H1 (cell line): Measurements from ENCODE around the gene GNG4. TPM values are rescaled to one million over a fixed set of nuclear protein-coding genes. Genes with fewer than 3 reads are reported as not detected.

ENCODE experiments used
- CTCF ChIA-PET: fragments of 300-600 bp; sonication (Branson Sonifier 250); formaldehyde crosslinking; loops from one replicate; lab custom pipeline; 2021; ENCODE audit not compliant: partially characterized antibody; lab: Charles Lee
- POLR2A ChIA-PET: fragments of 300-600 bp; sonication (Branson Sonifier 250); formaldehyde crosslinking; loops from one replicate; lab custom pipeline; 2021; ENCODE audit warnings: inconsistent platforms; ENCODE audit not compliant: partially characterized antibody; lab: Charles Lee
- DNase-seq, 2 experiments: peaks; one replicate each; pipeline versions ENCODE4 v3.0.0 to v3.0.0-alpha.2; 2010 to 2022; ENCODE audit warnings: low spot score in 2 of 2, low read depth in 1 of 2, mixed read lengths in 1 of 2
- FAIRE-seq: peaks from 2 replicates; lab custom pipeline; 2011; peaks lifted over from hg19 to GRCh38; lab: Jason Lieb, UNC
- H2AFZ ChIP-seq: 2 replicates; pipeline ENCODE4 v1.8.1; 2012; ENCODE audit warnings: low read length, inconsistent platforms
- H2AK5ac ChIP-seq: 2 replicates; pipeline ENCODE4 v1.6.1; 2013; ENCODE audit warnings: low read depth, low read length
- H2BK120ac ChIP-seq: replicated peaks from 2 replicates; pipeline ENCODE3; 2013; ENCODE audit warnings: low read depth, low read length, inconsistent platforms
- H2BK12ac ChIP-seq: 2 replicates; pipeline ENCODE4 v1.6.1; 2013; ENCODE audit warnings: low read depth, low read length
- H2BK15ac ChIP-seq: 2 replicates; pipeline ENCODE4 v1.6.1; 2013; ENCODE audit warnings: low read length
- H2BK20ac ChIP-seq: 2 replicates; pipeline ENCODE4 v1.6.1; 2013; ENCODE audit warnings: low read length
- H2BK5ac ChIP-seq: 2 replicates; pipeline ENCODE4 v1.6.1; 2013; ENCODE audit warnings: low read depth, low read length
- H3K14ac ChIP-seq: 2 replicates; pipeline ENCODE4 v1.6.1; 2013; ENCODE audit warnings: inconsistent platforms; ENCODE audit not compliant: insufficient read length
- H3K18ac ChIP-seq: 2 replicates; pipeline ENCODE4 v1.6.1; 2013; ENCODE audit warnings: low read length; ENCODE audit errors: extremely low read depth
- H3K23ac ChIP-seq: 2 replicates; pipeline ENCODE4 v1.6.1; 2013; ENCODE audit warnings: inconsistent platforms; ENCODE audit not compliant: insufficient read length
- H3K23me2 ChIP-seq: 2 replicates; pipeline ENCODE4 v1.6.1; 2013; ENCODE audit warnings: low read depth, low read length
- H3K27ac ChIP-seq: 2 replicates; pipeline ENCODE4 v1.6.1; 2011; ENCODE audit warnings: low read depth, low read length, inconsistent platforms
- H3K27me3 ChIP-seq, 4 experiments: replicated peaks in 1 of 4; 1 replicate in 1 of 4; 2 replicates in 3 of 4; pipeline versions ENCODE4 v1.6.1 to v1.8.1; 2011 to 2013; ENCODE audit warnings: low read length in 3 of 4, mild to moderate bottlenecking in 3 of 4, inconsistent platforms in 2 of 4, mixed read lengths in 2 of 4, moderate library complexity in 1 of 4; ENCODE audit not compliant: control insufficient read depth in 3 of 4, insufficient read depth in 3 of 4; ENCODE audit errors: extremely low read depth in 1 of 4
- H3K36me3 ChIP-seq, 4 experiments: 2 replicates each; pipeline versions ENCODE4 v1.6.1 to v1.8.1; 2011 to 2013; ENCODE audit warnings: mild to moderate bottlenecking in 4 of 4, low read length in 3 of 4, moderate library complexity in 2 of 4, control low read depth in 1 of 4, inconsistent platforms in 1 of 4; ENCODE audit not compliant: insufficient read depth in 4 of 4, control insufficient read depth in 2 of 4
- H3K4ac ChIP-seq: replicated peaks from 2 replicates; pipeline ENCODE3; 2013; ENCODE audit warnings: low read length, low read depth, mixed read lengths, inconsistent platforms; ENCODE audit not compliant: insufficient read length
- H3K4me1 ChIP-seq, 4 experiments: replicated peaks in 1 of 4; 1 replicate in 1 of 4; 2 replicates in 3 of 4; pipeline versions ENCODE4 v1.6.1 to v1.8.1; 2011 to 2013; ENCODE audit warnings: low read length in 3 of 4, inconsistent platforms in 2 of 4, mixed read lengths in 1 of 4; ENCODE audit not compliant: insufficient read depth in 4 of 4, control insufficient read depth in 3 of 4
- H3K4me2 ChIP-seq, 2 experiments: 2 replicates each; pipeline versions ENCODE4 v1.6.1 to v1.8.1; 2011 to 2013; ENCODE audit warnings: low read depth in 2 of 2, low read length in 2 of 2, control low read depth in 1 of 2, inconsistent platforms in 1 of 2, mild to moderate bottlenecking in 1 of 2; ENCODE audit not compliant: insufficient read depth in 1 of 2
- H3K4me3 ChIP-seq, 4 experiments: fragments of 200-600, 300-600 bp in 1 of 4; sonication (generic), shearing (Covaris generic), sonication (Bioruptor Twin) in 1 of 4; 2 replicates each; pipeline versions ENCODE4 v1.5.1 to v1.8.1; 2011 to 2016; ENCODE audit warnings: low read length in 4 of 4, low read depth in 3 of 4, control low read depth in 2 of 4, inconsistent platforms in 2 of 4, mild to moderate bottlenecking in 2 of 4, mixed read lengths in 1 of 4, moderate library complexity in 1 of 4; ENCODE audit not compliant: insufficient read depth in 2 of 4; ENCODE audit errors: extremely low read depth in 1 of 4
- H3K56ac ChIP-seq: replicated peaks from 2 replicates; pipeline ENCODE3; 2013; ENCODE audit warnings: low read depth, mild to moderate bottlenecking, mixed read lengths, low read length, inconsistent platforms; ENCODE audit not compliant: insufficient read length
- H3K79me1 ChIP-seq: 2 replicates; pipeline ENCODE4 v1.6.1; 2013; ENCODE audit warnings: low read depth, low read length, control low read depth
- H3K79me2 ChIP-seq, 2 experiments: 2 replicates each; pipeline versions ENCODE4 v1.6.1 to v1.8.1; 2012 to 2013; ENCODE audit warnings: low read length in 2 of 2, mild to moderate bottlenecking in 2 of 2, inconsistent platforms in 1 of 2; ENCODE audit not compliant: insufficient read depth in 2 of 2, control insufficient read depth in 1 of 2
- H3K9ac ChIP-seq, 4 experiments: replicated peaks in 1 of 4; 1 replicate in 1 of 4; 2 replicates in 3 of 4; pipeline versions ENCODE4 v1.6.1 to v1.8.1; 2011 to 2013; ENCODE audit warnings: low read depth in 3 of 4, low read length in 3 of 4, control low read depth in 2 of 4, mild to moderate bottlenecking in 2 of 4, moderate library complexity in 2 of 4, inconsistent platforms in 1 of 4; ENCODE audit errors: extremely low read depth in 1 of 4
- H3K9me3 ChIP-seq, 2 experiments: 2 replicates each; pipeline versions ENCODE4 v1.6.1 to v1.8.1; 2012 to 2013; ENCODE audit warnings: mild to moderate bottlenecking in 2 of 2, moderate library complexity in 2 of 2, control low read depth in 1 of 2, inconsistent platforms in 1 of 2, low read depth in 1 of 2, low read length in 1 of 2, mixed read lengths in 1 of 2; ENCODE audit not compliant: insufficient read depth in 2 of 2
- H4K20me1 ChIP-seq, 2 experiments: replicated peaks in 1 of 2; 2 replicates each; pipeline versions ENCODE3 to v1.8.1; 2011 to 2013; ENCODE audit warnings: inconsistent platforms in 2 of 2, low read length in 2 of 2, mild to moderate bottlenecking in 1 of 2; ENCODE audit not compliant: insufficient read depth in 2 of 2, control insufficient read depth in 1 of 2
- H4K5ac ChIP-seq: 2 replicates; pipeline ENCODE4 v1.6.1; 2013; ENCODE audit warnings: low read length, low read depth, mixed read lengths, inconsistent platforms; ENCODE audit not compliant: insufficient read length
- H4K8ac ChIP-seq: 2 replicates; pipeline ENCODE4 v1.8.0; 2013; ENCODE audit warnings: mild to moderate bottlenecking, moderate library complexity, low read length, inconsistent platforms; ENCODE audit not compliant: insufficient read depth; ENCODE audit errors: extremely low read depth
- H4K91ac ChIP-seq: replicated peaks from 2 replicates; pipeline ENCODE3; 2013; ENCODE audit warnings: low read length, mixed read lengths, inconsistent platforms; ENCODE audit not compliant: insufficient read length
- CEBPB ChIP-seq: IDR thresholded peaks from 2 replicates; pipeline ENCODE4 v1.6.1; 2012; ENCODE audit warnings: low read depth, low read length
- WGBS, 2 experiments: shearing (Covaris generic) in 1 of 2; methylation state at CpG; one replicate each; pipeline versions ENCODE4 v1.1.6 to v1.1.7; 2013 to 2015; ENCODE audit warnings: low lambda C conversion rate in 2 of 2, mixed read lengths in 2 of 2, inconsistent platforms in 1 of 2, low coverage in 1 of 2, missing lambda C conversion rate in 1 of 2; ENCODE audit not compliant: insufficient replicate concordance in 2 of 2, insufficient coverage in 1 of 2, insufficient read length in 1 of 2; ENCODE audit errors: extremely low coverage in 1 of 2, missing lambda C conversion rate in 1 of 2; 5-methylcytosine and 5-hydroxymethylcytosine counted together
- polyA plus RNA-seq, 7 experiments: library from polyadenylated mRNA; depleted of rRNA in 3 of 7; stranded (reverse) in 5 of 7; unstranded in 2 of 7; fragments of >200 nt in 5 of 7; fragments of 200-250 nt in 2 of 7; gene quantifications; 1 replicate in 5 of 7; 2 replicates in 1 of 7; 4 replicates in 1 of 7; pipeline versions ENCODE4 v1.2.1 to v1.2.3, GENCODE V29; 2011 to 2013; ENCODE audit warnings: missing spikeins in 2 of 7, mixed read lengths in 2 of 7
- total RNA-seq: library from RNA; stranded (reverse); fragmentation: NEBNext Ultra II Directional; extraction: Animal tissue kit (Norgen Biotek cat#: 25700); gene quantifications from 2 replicates; pipeline ENCODE4 v1.2.1, GENCODE V29; 2021
- TF ChIP-seq, protein P1 (sequence below): IDR thresholded peaks from 2 replicates; pipeline ENCODE4 v1.6.1; 2011; ENCODE audit warnings: low read depth, mild to moderate bottlenecking, low read length; ENCODE audit not compliant: insufficient read depth

The GNG4 gene
- total and polyA plus RNA-seq, 2 of the 8 experiments (the other 6 are each of a cell fraction or from before 2014, with no cell fraction given), result 95.5 to 96.8 TPM

- DNase-seq (no peak), FAIRE-seq (no peak)
- Histone ChIP-seq H2BK12ac (no peak overlapping the region), H3K14ac (no peak overlapping the region), H2AK5ac (no peak overlapping the region), H4K5ac (no peak overlapping the region), H3K27me3 (no peaks in the 10 kb centered on the region; a peak in 1 of 7 replicates), H2BK15ac (no peak overlapping the region), H4K91ac (no peak overlapping the region), H3K4me3 (no peak overlapping the region), H3K9ac (no peak overlapping the region), H3K4ac (no peak overlapping the region), H4K8ac (no peak overlapping the region), H2AFZ (no peak overlapping the region), H3K79me2 (no peaks in the 10 kb centered on the region), H3K4me1 (no peaks in the 10 kb centered on the region), H2BK5ac (no peak overlapping the region), H4K20me1 (no peaks in the 10 kb centered on the region), H3K18ac (no peak overlapping the region), H3K79me1 (no peaks in the 10 kb centered on the region), H2BK20ac (no peak overlapping the region), H3K56ac (no peak overlapping the region), H2BK120ac (no peak overlapping the region), H3K36me3 (no peaks in the 10 kb centered on the region), H3K9me3 (no peaks in the 10 kb centered on the region), H3K27ac (no peak overlapping the region), H3K23ac (no peak overlapping the region), H3K4me2 (no peak overlapping the region), H3K23me2 (no peaks in the 10 kb centered on the region)
- TF ChIP-seq CEBPB, result peak; percentile 12; the same call in 1 of the 2 replicates
- TF ChIP-seq, protein P1, sequence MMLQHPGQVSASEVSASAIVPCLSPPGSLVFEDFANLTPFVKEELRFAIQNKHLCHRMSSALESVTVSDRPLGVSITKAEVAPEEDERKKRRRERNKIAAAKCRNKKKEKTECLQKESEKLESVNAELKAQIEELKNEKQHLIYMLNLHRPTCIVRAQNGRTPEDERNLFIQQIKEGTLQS, result no peak
- WGBS, 2 experiments, result 77% methylated on average over 4 of the region's 4 CpGs; no CpG with 5 or more reads in 1 of the 2 experiments
- CTCF ChIA-PET, result interaction anchor here (0.8 to 3.2 kb wide), 13 partner anchors 8 to 445 kb away, joined by 3 to 21 read pairs (median 4); partner anchors contain the start of gene B3GALNT2
- POLR2A ChIA-PET, result no interaction called here
These were observed 122.3 kb downstream of the GNG4 start for GRCh38 chr1:235527196-235527814.
